Measurements from ENCODE around the gene TSHZ2. TPM values are rescaled to one million over a fixed set of nuclear protein-coding genes. Genes with fewer than 3 reads are reported as not detected.

TSHZ2 gene
- total RNA-seq, 4 donors from 2014 or later: 35.6 to 83.5 (median 48.8) TPM

GRCh38 chr20:53260168-53260567 is 288.0 kb downstream of the TSHZ2 start:
- ATAC-seq (ENCODE audit: low FRiP score): no peak
- no peak for DNase-seq (ENCODE audit: low spot score)
- no peak for TF ChIP-seq CTCF (IDR thresholded peaks at IDR 0.05)

GRCh38 chr20:53260591-53260990 is 288.4 kb downstream of the TSHZ2 start:
- DNase-seq (ENCODE audit: low spot score) (no peak), ATAC-seq (ENCODE audit: low FRiP score) (no peak)
- TF ChIP-seq CTCF (IDR thresholded peaks at IDR 0.05): no peak

GRCh38 chr20:53262365-53262764 is 290.2 kb downstream of the TSHZ2 start:
- no peak for TF ChIP-seq CTCF (IDR thresholded peaks at IDR 0.05)
- DNase-seq (ENCODE audit: low spot score) (no peak), ATAC-seq (ENCODE audit: low FRiP score) (no peak)

GRCh38 chr20:53263554-53264438 is 291.6 kb downstream of the TSHZ2 start:
- no peak for ATAC-seq (ENCODE audit: low FRiP score)
- no peak for DNase-seq (ENCODE audit: low spot score)
- TF ChIP-seq CTCF (IDR thresholded peaks at IDR 0.05): no peak

GRCh38 chr20:53264604-53265003 is 292.4 kb downstream of the TSHZ2 start:
- DNase-seq (ENCODE audit: low spot score) (no peak), ATAC-seq (ENCODE audit: low FRiP score) (no peak)
- no peak for TF ChIP-seq CTCF (IDR thresholded peaks at IDR 0.05)

- no peak for ATAC-seq (ENCODE audit: low FRiP score)
These were observed 293.2 kb downstream of the TSHZ2 start for GRCh38 chr20:53265304-53265875.

More at GRCh38 chr20:53265304-53265875, 293.2 kb downstream of the TSHZ2 start:
- no peak for TF ChIP-seq CTCF (IDR thresholded peaks at IDR 0.05)
- DNase-seq (ENCODE audit: low spot score): no peak
